22Rv1 (cell line): ENCODE measurements around the gene ACAN.
A peak's percentile ranks its signal among the peaks of the same experiment; 100 is the strongest.

Source experiments
- CTCF ChIP-seq: fragments of 450-650 bp; IDR thresholded peaks from 2 replicates; pipeline ENCODE4 v1.5.1; 2017; ENCODE audit warnings: mild to moderate bottlenecking
- ZFX ChIP-seq: fragments of 450-650 bp; IDR thresholded peaks from 2 replicates; pipeline ENCODE4 v1.6.1; 2017; ENCODE audit warnings: antibody characterized with exemption, borderline replicate concordance

DNA sequence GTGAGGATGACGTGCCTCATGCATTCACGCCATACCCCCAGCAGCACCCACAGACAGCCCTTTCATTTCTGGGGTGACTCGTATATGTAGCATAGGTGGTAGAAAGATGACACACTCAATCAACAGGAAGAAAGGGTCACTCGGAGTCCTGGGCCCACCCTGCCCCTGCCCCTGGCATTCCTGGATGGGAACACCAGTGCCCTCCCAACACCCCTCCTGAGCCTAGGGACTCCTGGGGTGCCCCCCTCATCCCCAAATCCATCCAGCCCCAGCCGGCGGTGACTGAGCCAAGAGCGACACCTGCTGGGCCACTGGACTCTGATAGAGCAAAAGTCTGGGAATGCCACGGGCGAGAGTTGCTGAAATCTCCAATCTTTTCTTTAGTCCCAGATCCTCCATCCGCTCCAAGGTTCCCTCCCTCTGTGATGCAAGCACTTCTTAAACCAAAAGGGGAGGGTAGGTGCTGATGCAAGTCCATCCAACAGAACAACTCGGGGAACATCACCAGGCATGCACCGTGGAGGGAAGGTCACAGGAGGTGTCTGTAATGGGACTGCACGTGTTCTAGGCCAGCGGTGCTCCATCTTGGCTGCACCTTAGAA, 31.1 kb downstream of the ACAN start:
- peak; percentile 77 for TF ChIP-seq CTCF
- TF ChIP-seq ZFX = no peak
